Parietal lobe (tissue), 2 donors: ENCODE measurements around the gene QPCT. TPM values are rescaled to one million over a fixed set of nuclear protein-coding genes. Genes with fewer than 3 reads are reported as not detected.

ENCODE experiments used
- small RNA-seq: library from RNA; depleted of rRNA; stranded (forward); fragments of <200 nt; gene quantifications from one replicate; pipeline ENCODE3, GENCODE V24; 2014; ENCODE audit warnings: low replicate concordance
- total RNA-seq: library from RNA; depleted of rRNA; stranded (reverse); fragments of >200 nt; gene quantifications from one replicate; pipeline ENCODE4 v1.2.3, GENCODE V29; 2014

Gene QPCT
- total RNA-seq, result 10.3 TPM

DNA sequence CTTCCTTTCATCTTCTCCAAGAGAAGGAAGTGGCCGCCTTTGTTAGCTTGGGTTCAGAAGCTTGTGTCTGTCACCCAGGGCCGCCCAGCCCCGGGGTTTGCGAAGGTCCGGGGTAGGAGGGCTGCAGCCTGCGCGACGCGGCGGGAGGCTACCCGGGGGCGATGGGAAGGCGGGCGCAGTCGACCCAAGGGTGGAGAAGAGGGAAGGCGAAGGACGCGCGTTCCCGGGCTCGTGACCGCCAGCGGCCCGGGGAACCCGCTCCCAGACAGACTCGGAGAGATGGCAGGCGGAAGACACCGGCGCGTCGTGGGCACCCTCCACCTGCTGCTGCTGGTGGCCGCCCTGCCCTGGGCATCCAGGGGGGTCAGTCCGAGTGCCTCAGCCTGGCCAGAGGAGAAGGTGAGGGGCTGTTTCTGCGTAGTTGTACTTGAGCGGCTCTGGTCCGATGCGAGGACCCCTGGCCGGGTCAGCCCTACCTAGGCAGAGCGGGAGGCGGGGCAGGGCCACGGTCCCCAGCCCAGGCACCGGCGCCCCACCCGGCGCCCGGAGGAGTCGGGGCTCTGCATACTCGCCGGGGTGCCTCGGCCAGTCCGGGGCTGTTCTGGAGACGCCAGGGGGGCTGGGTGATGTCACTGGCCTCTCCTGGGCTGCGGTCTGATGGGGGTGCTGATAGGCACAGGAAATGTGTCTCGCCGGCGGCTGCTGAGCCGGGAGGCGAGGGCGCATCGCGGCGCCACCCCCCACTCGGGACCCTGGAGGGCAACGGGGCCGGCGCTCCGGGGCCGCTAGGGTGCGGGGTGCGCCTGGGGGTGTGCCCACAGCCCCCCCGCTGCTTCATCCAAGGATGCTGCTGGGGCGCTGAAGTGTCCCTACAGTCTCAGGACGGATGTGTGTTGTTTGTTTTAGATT lies at the start of gene QPCT:
Gene QPCT, plus strand, starts transcription at position 178 of the 909 bp plus-strand sequence. Its CDS starts 102 bp downstream, at position 280.

DNA sequence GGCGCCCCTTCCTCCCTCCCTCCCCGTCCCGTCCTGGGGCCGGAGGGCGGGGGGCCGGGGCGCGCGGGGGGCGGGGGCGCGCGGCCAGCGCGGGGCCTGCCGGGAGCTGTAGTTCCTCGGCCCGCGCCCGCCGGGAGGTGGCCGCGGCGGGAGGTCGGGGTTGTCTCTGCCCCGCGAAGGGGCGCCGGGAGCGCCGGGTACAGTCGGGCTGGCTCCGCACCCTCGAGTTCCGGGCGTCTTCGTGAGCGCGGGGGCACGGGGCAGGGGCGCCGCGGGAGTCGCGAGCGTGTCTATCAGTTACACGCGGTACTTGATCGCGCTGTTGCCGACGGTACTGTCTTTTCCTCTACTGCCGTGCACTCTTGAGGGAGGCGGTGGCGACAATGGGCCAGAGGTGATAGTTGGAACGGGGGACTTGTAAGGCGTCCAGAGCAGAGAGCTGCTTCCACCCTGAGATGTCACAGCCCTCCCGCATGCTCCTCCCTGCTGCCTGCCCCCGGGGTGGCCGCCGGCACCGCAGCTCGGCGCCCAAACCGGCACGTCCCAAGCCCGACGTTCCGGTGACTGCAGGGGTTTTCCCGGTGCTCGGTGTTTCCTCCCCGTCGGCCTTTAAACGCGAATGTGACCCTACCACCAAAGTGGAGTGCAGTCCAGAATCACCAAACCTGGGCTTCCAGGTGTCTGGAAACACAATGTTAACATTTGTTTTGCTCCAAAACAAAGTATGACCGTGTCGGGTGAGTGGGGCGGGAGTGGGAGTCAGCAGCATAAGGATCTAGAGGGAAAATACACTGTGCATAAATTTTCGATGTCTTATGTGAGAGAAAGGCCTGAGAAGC lies 19.4 kb upstream of the QPCT start, which contains the start of gene PRKD3:
Gene PRKD3, minus strand, starts transcription at position 48 of the 839 bp plus-strand sequence. CDS start 8,309 bp downstream, outside the sequence.

Small RNAs within 50 kb of the gene (small RNA-seq; reads per million reads assigned to genes)
- gene RNU6-939P, result not detected

Other genes starting within 250 kb of the QPCT start
- gene EIF2AK2, start 187.7 kb upstream of the QPCT start, total RNA-seq, result 53.5 TPM
- gene SULT6B1, start 156.0 kb upstream of the QPCT start, total RNA-seq, result not detected
- 26.6 TPM for gene CEBPZOS, start 148.1 kb upstream of the QPCT start, total RNA-seq
- gene CEBPZ, start 113.0 kb upstream of the QPCT start, total RNA-seq, result 49.5 TPM
- gene NDUFAF7, start 113.0 kb upstream of the QPCT start, total RNA-seq, result 66.0 TPM
- gene PRKD3, start 19.8 kb upstream of the QPCT start, total RNA-seq, result 43.2 TPM